Measurements from ENCODE around the gene ARFGAP3. TPM values are rescaled to one million over a fixed set of nuclear protein-coding genes. Genes with fewer than 3 reads are reported as not detected.

Gene ARFGAP3
- total and polyA plus RNA-seq, 2 experiments from 2014 or later: 14.8 to 19.1 TPM

GRCh38 chr22:42897960-42898359 lies 40.9 kb upstream of the ARFGAP3 start:
- H3K27ac Mint-ChIP-seq: no peak overlapping the region; the same call in 1 of the 2 replicates
- Histone ChIP-seq H3F3A (replicated peaks; ENCODE audit: low read depth) (no peaks in the 10 kb centered on the region), H3K27ac (ENCODE audit: low read depth) (no peak overlapping the region), H4K20me1 (replicated peaks; ENCODE audit: insufficient read depth) (peaks cover 13% of the 10 kb centered on the region), H3K27me3 (ENCODE audit: insufficient read depth) (no peaks in the 10 kb centered on the region), H3K9me2 (ENCODE audit: insufficient read depth) (no peaks in the 10 kb centered on the region), H3K4me2 (no peak overlapping the region), H2AFZ (no peak overlapping the region), H3K4me3 (no peak overlapping the region), H3K79me2 (replicated peaks; ENCODE audit: insufficient read depth) (peaks cover 53% of the 10 kb centered on the region), H3K4me1 (ENCODE audit: insufficient read depth) (no peaks in the 10 kb centered on the region; the same call in 1 of the 2 replicates), H3K36me3 (ENCODE audit: insufficient read depth) (no peaks in the 10 kb centered on the region)
- H3K9me3 Mint-ChIP-seq: no peaks in the 10 kb centered on the region
- ATAC-seq: no peak; the same call in 2 of the 3 replicates
- H3K27me3 Mint-ChIP-seq (ENCODE audit: insufficient read depth, low read depth, poor library complexity): peaks cover 5% of the 10 kb centered on the region
- H3K4me3 Mint-ChIP-seq: no peak overlapping the region
- TF ChIP-seq ZNF331 (CRISPR knock-in tag; IDR thresholded peaks at IDR 0.05; ENCODE audit: low read depth): no peak
- no peak for TF ChIP-seq ZNF114 (CRISPR knock-in tag; IDR thresholded peaks at IDR 0.05)
- no peak for TF ChIP-seq ZNF462 (CRISPR knock-in tag; IDR thresholded peaks at IDR 0.05)
- TF ChIP-seq POLR2AphosphoS5 (IDR thresholded peaks at IDR 0.05; ENCODE audit: low read depth): no peak
- TF ChIP-seq CREB1 (CRISPR knock-in tag; IDR thresholded peaks at IDR 0.05; ENCODE audit: low read depth): no peak
- TF ChIP-seq CTCF (conservative IDR thresholded peaks at IDR 0.05; ENCODE audit: low read depth in 2 of 2): no peak
- no peak for TF ChIP-seq JUNB (IDR thresholded peaks at IDR 0.05; ENCODE audit: unreplicated experiment)
- no peak for TF ChIP-seq EZH2 (IDR thresholded peaks at IDR 0.05; ENCODE audit: low read depth, unreplicated experiment)
- no peak for TF ChIP-seq STAT1 (IDR thresholded peaks at IDR 0.05; ENCODE audit: unreplicated experiment)
- no peak for TF ChIP-seq EZH2phosphoT487 (IDR thresholded peaks at IDR 0.05; ENCODE audit: unreplicated experiment)
- TF ChIP-seq NANOG (IDR thresholded peaks at IDR 0.05; ENCODE audit: borderline replicate concordance): no peak
- TF ChIP-seq REST (IDR thresholded peaks at IDR 0.05; ENCODE audit: unreplicated experiment): no peak
- TF ChIP-seq ETS1 (IDR thresholded peaks at IDR 0.05): no peak
- H3K36me3 Mint-ChIP-seq (ENCODE audit: low read depth): peaks cover 3% of the 10 kb centered on the region; the same call in 2 of the 3 replicates
- no peak for DNase-seq (ENCODE audit: low spot score)
- H3K4me1 Mint-ChIP-seq: peaks cover 32% of the 10 kb centered on the region

Measured in GM23338 (cell line).